GM23338 (cell line): ENCODE data around the gene RAP2B. TPM values are rescaled to one million over a fixed set of nuclear protein-coding genes. Genes with fewer than 3 reads are reported as not detected.
"Not testable (repeated sequence)": the region's sequence is repeated elsewhere in the genome, so short reads cannot be mapped to it uniquely, and the experiment has no call there.

Source experiments
- ATAC-seq: fragments of 200-7000 bp; cut with Tn5 transposase; 3 replicates; pipeline ENCODE4 v1.9.1; 2020
- DNase-seq: peaks from one replicate; pipeline ENCODE4 v3.0.0-alpha.2; 2015; ENCODE audit warnings: low spot score
- H2AFZ ChIP-seq: fragments of 200-600 bp; sonication (generic); 2 replicates; pipeline ENCODE4 v1.8.0; 2016; ENCODE audit warnings: antibody characterized with exemption, mild to moderate bottlenecking, moderate library complexity
- H3F3A ChIP-seq: fragments of 200-600 bp; sonication (generic); replicated peaks from 2 replicates; pipeline ENCODE4 v1.8.0; 2017; ENCODE audit warnings: antibody characterized with exemption, mixed run types, low read depth
- H3K27ac ChIP-seq: fragments of 200-600 bp; sonication (generic); 2 replicates; pipeline ENCODE4 v1.6.1; 2016; ENCODE audit warnings: low read depth
- H3K27me3 ChIP-seq: fragments of 200-600 bp; sonication (generic); 2 replicates; pipeline ENCODE4 v1.8.0; 2016; ENCODE audit warnings: mild to moderate bottlenecking, mixed run types, moderate library complexity; ENCODE audit not compliant: insufficient read depth
- H3K36me3 ChIP-seq: fragments of 200-600 bp; sonication (generic); 2 replicates; pipeline ENCODE4 v1.8.0; 2016; ENCODE audit warnings: mild to moderate bottlenecking; ENCODE audit not compliant: insufficient read depth
- H3K4me1 ChIP-seq: fragments of 200-600 bp; sonication (generic); 2 replicates; pipeline ENCODE4 v1.8.0; 2016; ENCODE audit warnings: mild to moderate bottlenecking, moderate library complexity; ENCODE audit not compliant: insufficient read depth
- H3K4me2 ChIP-seq: fragments of 200-600 bp; sonication (generic); 2 replicates; pipeline ENCODE4 v1.7.1; 2017; ENCODE audit warnings: mixed run types
- H3K4me3 ChIP-seq: fragments of 200-600 bp; sonication (generic); 2 replicates; pipeline ENCODE4 v1.6.1; 2016; ENCODE audit warnings: mixed run types
- H3K79me2 ChIP-seq: fragments of 200-600 bp; sonication (generic); replicated peaks from 2 replicates; pipeline ENCODE4 v1.8.0; 2017; ENCODE audit warnings: mild to moderate bottlenecking; ENCODE audit not compliant: insufficient read depth
- H3K9me2 ChIP-seq: fragments of 200-600 bp; sonication (generic); 2 replicates; pipeline ENCODE4 v1.8.0; 2017; ENCODE audit not compliant: insufficient read depth
- H4K20me1 ChIP-seq: fragments of 200-600 bp; sonication (generic); replicated peaks from 2 replicates; pipeline ENCODE4 v1.8.0; 2017; ENCODE audit warnings: mild to moderate bottlenecking; ENCODE audit not compliant: insufficient read depth
- H3K27ac Mint-ChIP-seq: 2 replicates; pipeline ENCODE4 v1.8.0; 2020; ENCODE audit warnings: inconsistent platforms, mild to moderate bottlenecking, moderate library complexity, mixed read lengths
- H3K27me3 Mint-ChIP-seq: 3 replicates; pipeline ENCODE4 v1.8.0; 2022; ENCODE audit warnings: low read depth, mild to moderate bottlenecking, moderate library complexity, mixed read lengths, inconsistent platforms; ENCODE audit not compliant: insufficient read depth, poor library complexity
- H3K36me3 Mint-ChIP-seq: 3 replicates; pipeline ENCODE4 v1.8.0; 2021; ENCODE audit warnings: low read depth, mild to moderate bottlenecking, inconsistent platforms, moderate library complexity, mixed read lengths
- H3K4me1 Mint-ChIP-seq: 3 replicates; pipeline ENCODE4 v1.8.0; 2020; ENCODE audit warnings: mild to moderate bottlenecking, inconsistent platforms, mixed read lengths
- H3K4me3 Mint-ChIP-seq: 3 replicates; pipeline ENCODE4 v1.8.0; 2021; ENCODE audit warnings: moderate library complexity, mild to moderate bottlenecking, inconsistent platforms, mixed read lengths
- H3K9me3 Mint-ChIP-seq: 3 replicates; pipeline ENCODE4 v1.8.0; 2020; ENCODE audit warnings: moderate library complexity, mild to moderate bottlenecking, inconsistent platforms, mixed read lengths
- CREB1 ChIP-seq: fragments of 250-450 bp; sonication (Bioruptor Pico); IDR thresholded peaks from 2 replicates; pipeline ENCODE4 v1.5.0; 2020; ENCODE audit warnings: low read depth, mild to moderate bottlenecking, moderate library complexity
- EZH2phosphoT487 ChIP-seq: fragments of 200-600 bp; sonication (generic); IDR thresholded peaks from one replicate; pipeline ENCODE4 v1.8.1; 2018; ENCODE audit warnings: antibody characterized with exemption; ENCODE audit not compliant: unreplicated experiment
- JUNB ChIP-seq: IDR thresholded peaks from one replicate; pipeline ENCODE4 v1.6.1; 2016; ENCODE audit warnings: antibody characterized with exemption; ENCODE audit not compliant: unreplicated experiment
- NANOG ChIP-seq: IDR thresholded peaks from 2 replicates; pipeline ENCODE4 v1.6.1; 2016; ENCODE audit warnings: antibody characterized with exemption, borderline replicate concordance
- POLR2AphosphoS5 ChIP-seq: IDR thresholded peaks from 2 replicates; pipeline ENCODE4 v1.6.1; 2016; ENCODE audit warnings: antibody characterized with exemption, low read depth
- STAT1 ChIP-seq: IDR thresholded peaks from one replicate; pipeline ENCODE4 v1.6.1; 2016; ENCODE audit warnings: antibody characterized with exemption; ENCODE audit not compliant: unreplicated experiment
- ZNF114 ChIP-seq: fragments of 250-450 bp; sonication (Bioruptor Pico); IDR thresholded peaks from 2 replicates; pipeline ENCODE4 v1.5.0; 2020; ENCODE audit warnings: mild to moderate bottlenecking, moderate library complexity
- ZNF331 ChIP-seq: fragments of 250-450 bp; sonication (Bioruptor Pico); IDR thresholded peaks from 2 replicates; pipeline ENCODE4 v1.5.0; 2020; ENCODE audit warnings: low read depth, mild to moderate bottlenecking, moderate library complexity
- polyA plus RNA-seq: library from polyadenylated mRNA; unstranded; fragments of >200 nt; fragmentation: Nextera tagmentation; extraction: Ambion mirVana; gene quantifications from 2 replicates; pipeline ENCODE4 v1.2.1, GENCODE V29; 2016
- total RNA-seq: library from RNA; depleted of rRNA; stranded (reverse); fragments of >200 nt; shearing (Covaris generic); gene quantifications from 2 replicates; pipeline ENCODE4 v1.2.3, GENCODE V29; 2014
- TF ChIP-seq, protein P1 (sequence below): fragments of 250-450 bp; sonication (Bioruptor Pico); IDR thresholded peaks from 2 replicates; pipeline ENCODE4 v1.5.0; 2020; ENCODE audit warnings: mild to moderate bottlenecking, moderate library complexity

RAP2B gene
- total and polyA plus RNA-seq, 2 experiments from 2014 or later: 22.5 to 24.0 TPM

DNA sequence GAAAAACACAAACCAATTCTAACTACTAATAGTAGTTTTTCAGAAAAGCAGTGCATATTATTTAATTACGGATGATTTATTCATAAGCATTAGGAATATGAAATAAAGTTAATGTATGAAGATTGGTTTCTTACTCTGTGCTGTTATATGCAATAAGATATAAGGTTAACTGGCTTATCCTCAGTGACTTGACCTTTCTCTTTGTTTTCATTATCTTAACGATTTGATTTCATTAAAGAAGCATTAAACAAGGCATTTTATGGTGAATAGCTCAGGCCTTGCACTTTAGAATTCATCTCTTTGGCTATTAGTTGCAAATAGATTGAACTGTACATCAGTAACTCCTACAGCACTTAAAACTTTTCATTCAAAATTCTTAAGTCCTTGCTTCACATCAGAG, 28.9 kb downstream of the RAP2B start:
- no peak overlapping the region for H3K4me3 ChIP-seq
- no peak for DNase-seq
- H3K79me2 ChIP-seq: no peaks in the 10 kb centered on the region
- Mint-ChIP-seq H3K4me3 (no peak overlapping the region), H3K9me3 (no peaks in the 10 kb centered on the region), H3K27me3 (peaks cover 2% of the 10 kb centered on the region), H3K36me3 (no peaks in the 10 kb centered on the region), H3K4me1 (peaks cover 3% of the 10 kb centered on the region; the same call in 1 of the 3 replicates), H3K27ac (no peak overlapping the region)
- ATAC-seq: no peak
- H3K27me3 ChIP-seq: no peaks in the 10 kb centered on the region
- H3K4me1 ChIP-seq: no peaks in the 10 kb centered on the region
- no peaks in the 10 kb centered on the region for H3K36me3 ChIP-seq
- TF ChIP-seq, protein P1, sequence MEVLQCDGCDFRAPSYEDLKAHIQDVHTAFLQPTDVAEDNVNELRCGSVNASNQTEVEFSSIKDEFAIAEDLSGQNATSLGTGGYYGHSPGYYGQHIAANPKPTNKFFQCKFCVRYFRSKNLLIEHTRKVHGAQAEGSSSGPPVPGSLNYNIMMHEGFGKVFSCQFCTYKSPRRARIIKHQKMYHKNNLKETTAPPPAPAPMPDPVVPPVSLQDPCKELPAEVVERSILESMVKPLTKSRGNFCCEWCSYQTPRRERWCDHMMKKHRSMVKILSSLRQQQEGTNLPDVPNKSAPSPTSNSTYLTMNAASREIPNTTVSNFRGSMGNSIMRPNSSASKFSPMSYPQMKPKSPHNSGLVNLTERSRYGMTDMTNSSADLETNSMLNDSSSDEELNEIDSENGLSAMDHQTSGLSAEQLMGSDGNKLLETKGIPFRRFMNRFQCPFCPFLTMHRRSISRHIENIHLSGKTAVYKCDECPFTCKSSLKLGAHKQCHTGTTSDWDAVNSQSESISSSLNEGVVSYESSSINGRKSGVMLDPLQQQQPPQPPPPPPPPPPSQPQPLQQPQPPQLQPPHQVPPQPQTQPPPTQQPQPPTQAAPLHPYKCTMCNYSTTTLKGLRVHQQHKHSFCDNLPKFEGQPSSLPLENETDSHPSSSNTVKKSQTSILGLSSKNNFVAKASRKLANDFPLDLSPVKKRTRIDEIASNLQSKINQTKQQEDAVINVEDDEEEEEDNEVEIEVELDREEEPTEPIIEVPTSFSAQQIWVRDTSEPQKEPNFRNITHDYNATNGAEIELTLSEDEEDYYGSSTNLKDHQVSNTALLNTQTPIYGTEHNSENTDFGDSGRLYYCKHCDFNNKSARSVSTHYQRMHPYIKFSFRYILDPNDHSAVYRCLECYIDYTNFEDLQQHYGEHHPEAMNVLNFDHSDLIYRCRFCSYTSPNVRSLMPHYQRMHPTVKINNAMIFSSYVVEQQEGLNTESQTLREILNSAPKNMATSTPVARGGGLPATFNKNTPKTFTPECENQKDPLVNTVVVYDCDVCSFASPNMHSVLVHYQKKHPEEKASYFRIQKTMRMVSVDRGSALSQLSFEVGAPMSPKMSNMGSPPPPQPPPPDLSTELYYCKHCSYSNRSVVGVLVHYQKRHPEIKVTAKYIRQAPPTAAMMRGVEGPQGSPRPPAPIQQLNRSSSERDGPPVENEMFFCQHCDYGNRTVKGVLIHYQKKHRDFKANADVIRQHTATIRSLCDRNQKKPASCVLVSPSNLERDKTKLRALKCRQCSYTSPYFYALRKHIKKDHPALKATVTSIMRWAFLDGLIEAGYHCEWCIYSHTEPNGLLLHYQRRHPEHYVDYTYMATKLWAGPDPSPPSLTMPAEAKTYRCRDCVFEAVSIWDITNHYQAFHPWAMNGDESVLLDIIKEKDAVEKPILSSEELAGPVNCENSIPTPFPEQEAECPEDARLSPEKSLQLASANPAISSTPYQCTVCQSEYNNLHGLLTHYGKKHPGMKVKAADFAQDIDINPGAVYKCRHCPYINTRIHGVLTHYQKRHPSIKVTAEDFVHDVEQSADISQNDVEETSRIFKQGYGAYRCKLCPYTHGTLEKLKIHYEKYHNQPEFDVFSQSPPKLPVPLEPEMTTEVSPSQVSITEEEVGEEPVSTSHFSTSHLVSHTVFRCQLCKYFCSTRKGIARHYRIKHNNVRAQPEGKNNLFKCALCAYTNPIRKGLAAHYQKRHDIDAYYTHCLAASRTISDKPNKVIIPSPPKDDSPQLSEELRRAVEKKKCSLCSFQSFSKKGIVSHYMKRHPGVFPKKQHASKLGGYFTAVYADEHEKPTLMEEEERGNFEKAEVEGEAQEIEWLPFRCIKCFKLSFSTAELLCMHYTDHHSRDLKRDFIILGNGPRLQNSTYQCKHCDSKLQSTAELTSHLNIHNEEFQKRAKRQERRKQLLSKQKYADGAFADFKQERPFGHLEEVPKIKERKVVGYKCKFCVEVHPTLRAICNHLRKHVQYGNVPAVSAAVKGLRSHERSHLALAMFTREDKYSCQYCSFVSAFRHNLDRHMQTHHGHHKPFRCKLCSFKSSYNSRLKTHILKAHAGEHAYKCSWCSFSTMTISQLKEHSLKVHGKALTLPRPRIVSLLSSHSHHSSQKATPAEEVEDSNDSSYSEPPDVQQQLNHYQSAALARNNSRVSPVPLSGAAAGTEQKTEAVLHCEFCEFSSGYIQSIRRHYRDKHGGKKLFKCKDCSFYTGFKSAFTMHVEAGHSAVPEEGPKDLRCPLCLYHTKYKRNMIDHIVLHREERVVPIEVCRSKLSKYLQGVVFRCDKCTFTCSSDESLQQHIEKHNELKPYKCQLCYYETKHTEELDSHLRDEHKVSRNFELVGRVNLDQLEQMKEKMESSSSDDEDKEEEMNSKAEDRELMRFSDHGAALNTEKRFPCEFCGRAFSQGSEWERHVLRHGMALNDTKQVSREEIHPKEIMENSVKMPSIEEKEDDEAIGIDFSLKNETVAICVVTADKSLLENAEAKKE: no peak
- TF ChIP-seq ZNF114 (CRISPR knock-in tag) (no peak), POLR2AphosphoS5 (no peak), ZNF331 (CRISPR knock-in tag) (no peak), EZH2phosphoT487 (no peak), STAT1 (no peak), NANOG (no peak)
- H3K27ac ChIP-seq: no peak overlapping the region
- H4K20me1 ChIP-seq: no peaks in the 10 kb centered on the region
- H3K4me2 ChIP-seq: no peak overlapping the region
- H2AFZ ChIP-seq: no peak overlapping the region
- no peaks in the 10 kb centered on the region for H3K9me2 ChIP-seq
- no peaks in the 10 kb centered on the region for H3F3A ChIP-seq

DNA sequence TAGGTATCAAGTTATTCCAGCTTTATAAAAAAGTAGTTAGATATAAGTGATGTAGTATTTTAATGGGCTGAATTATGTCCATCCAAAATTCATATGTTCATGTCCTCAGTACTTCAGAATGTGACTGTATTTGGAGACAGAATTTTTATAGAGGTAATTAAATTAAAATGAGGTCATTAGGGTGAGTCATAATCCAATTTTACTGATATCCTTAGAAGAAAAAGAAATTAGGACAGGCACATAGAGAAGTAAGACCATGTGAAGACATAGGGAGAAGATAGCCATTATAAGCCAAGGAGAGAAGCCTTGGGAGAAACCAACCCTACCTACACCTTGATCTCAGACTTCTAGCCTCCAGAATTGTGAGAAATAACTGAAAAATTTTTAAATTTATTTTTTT, 30.3 kb downstream of the RAP2B start:
- Mint-ChIP-seq H3K4me3 (no peak overlapping the region), H3K4me1 (peaks cover 3% of the 10 kb centered on the region; the same call in 1 of the 3 replicates), H3K27ac (no peak overlapping the region), H3K36me3 (no peaks in the 10 kb centered on the region), H3K27me3 (peaks cover 2% of the 10 kb centered on the region), H3K9me3 (no peaks in the 10 kb centered on the region)
- H3K27ac ChIP-seq: no peak overlapping the region
- H2AFZ ChIP-seq: no peak overlapping the region
- no peaks in the 10 kb centered on the region for H3K9me2 ChIP-seq
- ATAC-seq (no peak), DNase-seq (no peak)
- no peaks in the 10 kb centered on the region for H3F3A ChIP-seq
- no peaks in the 10 kb centered on the region for H3K36me3 ChIP-seq
- no peaks in the 10 kb centered on the region for H4K20me1 ChIP-seq
- no peak overlapping the region for H3K4me3 ChIP-seq
- H3K4me2 ChIP-seq: no peak overlapping the region
- TF ChIP-seq JUNB (no peak), CREB1 (CRISPR knock-in tag) (no peak)
- no peaks in the 10 kb centered on the region for H3K27me3 ChIP-seq
- no peaks in the 10 kb centered on the region for H3K79me2 ChIP-seq
- no peaks in the 10 kb centered on the region for H3K4me1 ChIP-seq

DNA sequence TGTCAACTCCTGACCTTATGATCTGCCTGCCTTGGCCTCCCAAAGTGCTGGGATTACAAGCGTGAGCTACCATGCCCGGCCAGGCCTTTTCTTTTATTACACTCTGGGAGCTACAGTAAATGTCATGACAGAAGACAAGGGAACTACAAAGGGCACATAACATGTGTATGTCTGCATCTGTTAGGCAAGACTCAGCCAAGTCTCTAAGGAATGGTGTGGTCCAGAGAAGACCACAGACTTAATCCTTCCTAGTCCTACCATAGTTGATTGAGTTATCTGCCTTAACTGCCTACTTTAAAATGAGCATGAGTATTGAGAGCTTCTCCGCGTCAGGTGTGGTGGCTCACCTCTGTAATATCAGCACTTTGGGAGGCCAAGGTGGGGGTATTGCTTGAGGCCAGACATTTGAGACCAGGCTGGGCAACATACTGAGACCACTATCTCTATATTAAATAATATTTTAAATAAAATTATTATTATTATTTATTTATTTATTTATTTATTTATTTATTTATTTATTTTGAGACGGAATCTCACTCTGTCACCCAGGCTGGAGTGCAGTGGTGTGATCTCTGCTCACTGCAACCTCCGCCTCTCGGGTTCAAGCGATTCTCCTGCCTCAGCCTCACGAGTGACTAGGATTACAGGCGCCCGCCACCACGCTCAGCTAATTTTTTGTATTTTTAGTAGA, 31.9 kb downstream of the RAP2B start:
- H3K36me3 ChIP-seq, H3K79me2 ChIP-seq, H3K4me1 Mint-ChIP-seq, DNase-seq, H3K27ac Mint-ChIP-seq, H3K4me1 ChIP-seq, H3K4me2 ChIP-seq, H3K27ac ChIP-seq, H4K20me1 ChIP-seq, ATAC-seq, H3K4me3 Mint-ChIP-seq, H2AFZ ChIP-seq, H3K9me3 Mint-ChIP-seq, H3K9me2 ChIP-seq, H3K27me3 ChIP-seq, H3F3A ChIP-seq, H3K36me3 Mint-ChIP-seq, H3K4me3 ChIP-seq, H3K27me3 Mint-ChIP-seq: not testable (repeated sequence)
